Activated naive CD4-positive, alpha-beta T cell treated with anti-CD3 and anti-CD28 coated beads, Interleukin-2, amount 10 ng/mL, durations not matched to agents 7 days and 5 days (primary cell): ENCODE results near the gene TPMT.

Experiments used
- CTCF ChIA-PET: fragments of 350-600 bp; sonication (Branson Sonifier 250); formaldehyde crosslinking; loops from one replicate; lab custom pipeline; 2021; ENCODE audit warnings: antibody characterized with exemption; lab: Charles Lee
- DNase-seq: peaks from one replicate; pipeline ENCODE4 v3.0.0-alpha.2; 2020
- H3K27ac Mint-ChIP-seq: one replicate; pipeline ENCODE4 v1.8.0; 2021; ENCODE audit warnings: mild to moderate bottlenecking, moderate library complexity, mixed read lengths
- H3K27me3 Mint-ChIP-seq: one replicate; pipeline ENCODE4 v1.8.0; 2021; ENCODE audit warnings: mild to moderate bottlenecking, mixed read lengths
- H3K36me3 Mint-ChIP-seq: one replicate; pipeline ENCODE4 v1.8.0; 2021; ENCODE audit warnings: mixed read lengths
- H3K4me1 Mint-ChIP-seq: one replicate; pipeline ENCODE4 v1.8.0; 2021; ENCODE audit warnings: mixed read lengths
- H3K4me3 Mint-ChIP-seq: one replicate; pipeline ENCODE4 v1.8.0; 2021; ENCODE audit warnings: mild to moderate bottlenecking, moderate library complexity, mixed read lengths
- H3K9me3 Mint-ChIP-seq: one replicate; pipeline ENCODE4 v1.8.0; 2021; ENCODE audit warnings: mixed read lengths

TPMT gene

DNA sequence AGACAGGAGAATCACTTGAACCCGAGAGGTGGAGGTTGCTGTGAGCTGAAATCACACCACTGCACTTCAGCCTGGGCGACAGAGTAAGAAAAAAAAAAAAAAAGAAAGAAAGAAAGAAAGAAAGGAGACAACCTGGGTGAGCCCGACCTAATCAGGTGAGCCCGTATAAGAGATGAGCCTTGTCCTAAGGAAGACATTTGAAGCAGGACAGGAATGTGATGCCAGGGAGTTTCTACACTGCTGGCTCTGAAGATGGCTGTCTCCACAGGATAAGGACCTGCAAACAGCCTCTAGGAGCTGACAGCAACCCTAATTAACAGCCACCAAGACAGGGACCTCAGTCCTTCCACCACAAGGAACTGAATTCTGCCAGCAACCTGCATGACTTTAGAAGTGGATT, 74.3 kb downstream of the TPMT start:
- H3K36me3 Mint-ChIP-seq = no peaks in the 10 kb centered on the region
- no peaks in the 10 kb centered on the region for H3K4me1 Mint-ChIP-seq
- CTCF ChIA-PET = no interaction called here

DNA sequence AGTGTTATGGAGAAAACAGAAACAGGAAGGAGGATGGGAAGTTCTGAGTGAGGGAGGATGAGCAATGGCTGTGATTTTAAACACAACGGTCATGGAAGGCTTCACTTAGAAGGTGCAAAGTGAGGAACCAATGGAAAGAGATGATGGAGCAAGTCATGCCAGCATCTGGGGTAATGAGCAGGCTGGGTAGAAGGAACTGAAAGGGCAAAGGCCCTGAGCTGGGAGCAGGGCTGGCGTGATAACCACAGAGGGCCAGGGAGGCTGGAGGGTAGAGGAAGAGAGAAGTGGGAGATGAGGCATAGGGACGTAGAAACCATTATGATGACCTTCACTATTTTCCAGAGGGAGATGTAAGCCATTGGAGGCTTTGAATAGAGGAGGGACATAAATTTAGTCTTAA, 76.0 kb downstream of the TPMT start:
- Mint-ChIP-seq H3K27me3 (peaks cover 4% of the 10 kb centered on the region), H3K27ac (no peak overlapping the region), H3K9me3 (peaks cover 16% of the 10 kb centered on the region), H3K36me3 (no peaks in the 10 kb centered on the region), H3K4me1 (no peaks in the 10 kb centered on the region), H3K4me3 (no peak overlapping the region)
- CTCF ChIA-PET = no interaction called here
- DNase-seq = no peak

More for the DNA sequence above, 74.3 kb downstream of the TPMT start:
- no peak overlapping the region for H3K4me3 Mint-ChIP-seq
- no peak for DNase-seq
- no peak overlapping the region for H3K27ac Mint-ChIP-seq
- peaks cover 4% of the 10 kb centered on the region for H3K27me3 Mint-ChIP-seq
- peaks cover 9% of the 10 kb centered on the region for H3K9me3 Mint-ChIP-seq
